Fibroblast of gingiva (primary cell): ENCODE results near the gene CPLX3.
A peak's percentile ranks its signal among the peaks of the same experiment; 100 is the strongest.
"Not testable (repeated sequence)": the region's sequence is repeated elsewhere in the genome, so short reads cannot be mapped to it uniquely, and the experiment has no call there.

ENCODE experiments used
- DNase-seq: peaks from one replicate; pipeline ENCODE4 v3.0.0-alpha.2; 2011; ENCODE audit warnings: low read depth

Gene CPLX3, protein sequence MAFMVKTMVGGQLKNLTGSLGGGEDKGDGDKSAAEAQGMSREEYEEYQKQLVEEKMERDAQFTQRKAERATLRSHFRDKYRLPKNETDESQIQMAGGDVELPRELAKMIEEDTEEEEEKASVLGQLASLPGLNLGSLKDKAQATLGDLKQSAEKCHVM

DNA sequence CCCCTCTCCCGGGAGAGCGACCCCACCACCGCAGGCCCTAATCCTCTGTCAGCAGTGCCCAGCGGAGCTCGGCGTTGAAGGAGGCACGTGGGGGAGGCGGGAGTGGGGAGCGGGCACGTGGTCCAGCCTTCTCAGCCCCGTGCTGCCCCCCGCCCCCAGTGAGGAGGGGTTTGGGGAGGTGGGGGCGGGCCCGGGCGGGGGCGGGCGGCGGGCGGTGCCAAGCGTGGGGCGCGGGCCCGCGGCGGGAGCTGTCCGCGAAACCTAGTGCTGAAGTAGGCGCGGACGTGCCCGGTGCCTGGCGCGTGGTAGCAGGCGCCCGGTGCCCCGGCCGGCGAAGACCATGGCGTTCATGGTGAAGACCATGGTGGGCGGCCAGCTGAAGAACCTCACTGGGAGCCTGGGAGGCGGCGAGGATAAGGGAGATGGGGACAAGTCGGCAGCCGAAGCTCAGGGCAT lies at the start of gene CPLX3:
Gene CPLX3 (plus strand): TSS at position 264 of the 456 bp plus-strand sequence. CDS start 77 bp downstream, at position 341.
- DNase-seq, result no peak

DNA sequence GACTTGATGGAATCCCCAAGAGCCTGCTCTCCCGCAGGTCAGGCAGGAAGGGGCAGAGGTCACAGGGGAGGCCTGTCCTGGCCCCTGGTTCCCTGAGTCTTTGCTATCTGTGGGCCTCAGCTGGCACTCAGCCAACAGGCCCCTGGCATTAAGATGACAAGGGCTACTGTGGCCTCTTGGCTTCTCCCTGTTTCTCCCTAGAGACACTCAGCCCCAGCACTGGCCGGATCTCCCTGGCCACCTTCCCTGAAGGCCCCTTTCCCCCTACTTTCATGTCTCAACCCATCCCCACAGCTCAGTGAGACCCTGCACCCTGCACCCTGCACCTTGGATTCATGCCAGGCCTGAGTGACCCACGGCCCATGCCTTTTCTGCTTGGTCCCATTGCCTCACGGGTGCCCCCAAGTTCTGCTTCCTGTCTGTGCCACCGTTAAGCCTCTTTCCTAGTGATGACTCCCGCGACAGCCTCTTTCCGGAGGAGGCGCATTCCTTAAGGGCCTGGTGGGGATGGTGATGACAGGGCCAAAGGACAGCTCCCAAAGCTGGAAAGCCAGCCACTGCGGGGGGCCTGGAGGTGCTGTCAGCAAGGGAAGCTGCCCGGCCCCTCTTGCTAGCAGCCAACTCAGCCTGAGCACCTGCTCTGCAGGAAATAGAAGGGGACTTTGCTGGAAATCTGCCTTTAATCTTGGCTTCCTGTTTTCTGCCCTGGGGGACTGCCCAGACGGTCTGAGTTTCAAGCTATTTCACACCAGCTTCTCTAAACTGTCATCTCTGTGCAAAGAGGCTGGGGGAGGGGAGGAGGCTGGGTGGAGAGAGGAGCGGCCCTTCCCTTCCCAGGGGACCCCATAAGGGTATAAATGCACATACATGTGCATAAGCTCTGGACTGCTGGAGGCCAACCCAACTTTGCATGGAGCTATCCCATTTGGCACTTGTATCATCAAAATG lies 49.3 kb upstream of the CPLX3 start:
- DNase-seq, result no peak

DNA sequence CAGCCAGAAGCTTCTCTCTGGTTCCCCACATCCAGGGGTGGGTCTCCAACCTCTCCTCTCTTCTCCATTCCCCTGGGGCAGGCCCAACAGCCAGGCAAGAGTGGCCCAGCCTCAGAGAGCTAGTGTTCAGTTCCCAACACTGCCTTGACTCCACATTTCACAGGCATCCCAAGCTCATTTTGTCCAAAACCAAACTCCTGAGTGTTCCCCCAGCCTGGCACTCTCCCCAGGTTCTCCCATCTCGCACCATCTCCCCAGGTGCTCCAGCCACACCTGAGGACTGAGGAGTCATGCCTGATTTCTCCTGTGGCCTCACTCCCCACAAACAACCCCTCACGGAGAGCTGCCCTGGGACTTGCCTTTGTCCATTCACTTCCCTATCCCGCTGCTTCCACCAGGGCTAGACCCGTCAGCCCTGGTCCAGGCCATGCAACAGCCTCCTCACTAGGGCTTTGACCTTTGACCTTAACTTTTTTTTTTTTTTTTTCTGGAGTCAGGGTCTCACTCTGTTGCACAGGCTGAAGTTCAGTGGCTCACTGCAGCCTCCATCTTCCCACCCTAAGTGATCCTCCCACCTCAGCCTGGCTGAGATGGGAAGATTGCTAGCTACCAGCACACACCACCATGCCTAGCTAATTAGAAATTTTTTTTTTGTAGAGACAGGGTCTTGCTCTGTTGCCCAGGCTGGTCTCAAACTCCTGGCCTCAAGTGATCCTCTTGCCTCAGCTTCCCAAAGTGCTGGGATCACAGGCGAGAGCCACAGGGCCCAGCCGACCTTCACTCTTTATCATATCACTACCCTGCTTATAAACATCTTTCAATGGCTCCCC lies 48.4 kb upstream of the CPLX3 start:
- no peak for DNase-seq

GRCh38 chr15:74778599-74778970 lies 47.8 kb upstream of the CPLX3 start:
- DNase-seq, result no peak

GRCh38 chr15:74779162-74779648 lies 47.2 kb upstream of the CPLX3 start:
- DNase-seq, result no peak

GRCh38 chr15:74780523-74781430 lies 45.6 kb upstream of the CPLX3 start:
- DNase-seq, result peak; percentile 28

DNA sequence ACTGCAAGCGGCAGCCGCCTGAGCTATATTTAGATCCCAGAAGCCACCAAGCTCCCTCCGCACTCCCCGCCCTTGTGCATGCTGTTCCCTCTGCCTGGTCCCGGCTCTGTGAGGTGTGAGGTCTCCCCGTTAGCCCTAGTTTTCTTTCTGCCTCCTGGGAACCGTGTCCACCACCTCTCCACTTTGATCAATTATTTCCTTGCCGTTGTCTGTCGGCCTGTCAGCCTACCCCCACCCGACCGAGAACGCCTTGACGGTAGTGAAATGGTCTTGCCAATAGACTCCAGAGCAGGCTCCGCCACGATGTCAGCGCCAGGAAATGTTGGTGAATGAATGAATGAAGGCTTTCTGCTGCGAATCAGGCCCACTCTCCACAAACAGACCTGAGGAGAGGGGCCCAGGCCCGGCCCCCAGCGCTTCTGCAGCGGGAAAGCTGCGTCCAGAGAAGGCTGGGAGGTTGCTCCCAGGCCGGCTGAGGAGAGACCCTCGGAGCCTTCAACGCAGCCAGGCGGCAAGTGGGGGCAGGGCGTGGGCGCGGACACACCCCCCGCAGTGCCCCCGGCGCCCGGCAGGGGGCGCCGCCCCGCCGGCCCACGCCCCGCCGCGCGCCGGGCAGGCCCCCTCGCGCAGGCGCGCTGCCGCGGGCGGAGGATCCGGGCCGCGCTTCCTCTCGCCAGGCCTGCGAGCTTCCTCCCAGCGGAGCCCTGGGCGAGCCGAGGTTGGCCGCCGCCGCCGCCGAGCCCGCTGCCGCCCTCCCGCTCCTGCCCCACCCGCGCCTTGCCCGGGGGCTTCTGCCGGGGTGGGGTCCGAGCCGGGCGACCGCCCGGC lies 44.8 kb upstream of the CPLX3 start, which contains the start of gene CSK:
Gene CSK (plus strand): TSS at position 650 of the 828 bp plus-strand sequence. CDS start 16,218 bp downstream, outside the sequence.
- peak; percentile 60 for DNase-seq

- DNase-seq, result no peak
Measured at GRCh38 chr15:74782259-74783071, 44.0 kb upstream of the CPLX3 start.

DNA sequence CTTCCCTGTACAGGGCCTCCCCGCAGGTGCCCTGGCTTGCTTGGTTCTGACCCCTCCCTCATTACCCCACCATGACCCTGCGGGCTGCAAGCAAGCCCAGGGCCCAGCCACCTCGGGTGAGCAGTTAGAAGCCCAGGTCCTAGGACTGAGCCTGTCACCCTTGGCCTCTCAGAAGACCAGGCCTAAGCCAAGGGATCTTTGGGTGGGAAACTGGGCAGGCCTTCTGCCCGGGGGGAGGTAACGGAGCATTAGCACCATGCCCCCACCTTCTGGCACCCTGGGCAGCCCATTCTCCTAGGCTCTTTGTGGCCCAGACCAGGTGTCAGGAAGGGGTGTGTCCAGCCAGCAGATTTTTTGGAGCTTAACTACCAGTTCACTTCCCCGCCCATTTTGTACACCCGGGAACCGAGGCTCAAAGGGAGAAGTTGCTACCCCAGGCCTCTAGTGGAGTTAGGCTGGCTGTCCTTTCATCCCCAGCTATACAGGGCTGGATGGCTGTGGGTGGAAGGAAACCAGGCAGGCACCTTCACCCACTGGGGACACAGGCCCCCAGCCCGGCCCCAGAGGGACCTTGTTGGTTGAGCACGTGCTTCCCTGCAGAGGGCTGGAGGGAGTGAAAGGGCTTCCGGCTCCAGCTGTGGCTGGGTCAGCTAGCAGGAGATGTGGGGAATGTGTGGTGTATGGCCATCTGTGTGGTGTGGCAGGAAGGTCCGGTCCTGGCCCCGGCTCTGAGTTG lies 43.2 kb upstream of the CPLX3 start:
- DNase-seq, result no peak

GRCh38 chr15:74783808-74784175 lies 42.6 kb upstream of the CPLX3 start:
- no peak for DNase-seq

GRCh38 chr15:74784426-74785193 lies 41.8 kb upstream of the CPLX3 start:
- no peak for DNase-seq

- DNase-seq, result no peak
Measured at GRCh38 chr15:74785194-74786032, 41.0 kb upstream of the CPLX3 start.

DNA sequence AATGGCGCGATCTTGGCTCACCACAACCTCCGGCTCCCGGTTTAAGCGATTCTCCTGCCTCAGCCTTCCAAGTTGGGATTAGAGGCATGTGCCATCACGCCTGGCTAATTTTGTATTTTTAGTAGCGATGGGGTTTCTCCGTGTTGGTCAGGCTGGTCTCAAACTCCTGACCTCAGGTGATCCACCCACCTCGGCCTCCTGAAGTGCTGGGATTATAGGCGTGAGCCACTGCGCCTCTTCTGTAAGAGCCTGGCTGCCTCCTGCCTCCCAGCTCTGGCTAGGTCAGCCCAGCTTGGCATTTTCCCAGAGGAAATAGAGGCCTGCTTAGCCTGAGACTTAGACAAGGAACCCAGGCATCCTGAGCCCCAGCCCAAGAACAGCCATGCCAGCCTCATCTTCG lies 40.3 kb upstream of the CPLX3 start:
- DNase-seq, result not testable (repeated sequence)

- DNase-seq, result no peak
Measured at GRCh38 chr15:74786551-74787165, 39.8 kb upstream of the CPLX3 start.

- DNase-seq, result peak; percentile 42
Measured at GRCh38 chr15:74787251-74788041, 39.0 kb upstream of the CPLX3 start.
